IMR-90 (cell line): ENCODE measurements around the gene ASAP2. TPM values are rescaled to one million over a fixed set of nuclear protein-coding genes. Genes with fewer than 3 reads are reported as not detected.

Source experiments
- ATAC-seq: fragments of 200-7000 bp; cut with Tn5 transposase; 2 replicates; pipeline ENCODE4 v1.9.1; 2020; ENCODE audit warnings: low read depth, mild to moderate bottlenecking, moderate library complexity
- BruUV-seq: library from RNA; stranded (reverse); fragments of 400-500 nt; replicated peaks from 2 replicates; lab custom pipeline; 2021; lab: Mats Ljungman, UMichigan
- CTCF ChIA-PET: fragments of 300-600 bp; formaldehyde crosslinking; extraction: SDS; loops from one replicate; lab custom pipeline; 2021; ENCODE audit warnings: antibody characterized with exemption; lab: Yijun Ruan, JAX
- POLR2A ChIA-PET: fragments of 300-600 bp; sonication (Branson Sonifier 250); formaldehyde crosslinking; loops from one replicate; lab custom pipeline; 2022; ENCODE audit warnings: antibody characterized with exemption; ENCODE audit not compliant: unreplicated experiment; lab: Charles Lee
- DNase-seq: peaks from one replicate; pipeline ENCODE4 v3.0.0; 2013
- H2AFZ ChIP-seq: replicated peaks from 2 replicates; pipeline ENCODE3; 2013; ENCODE audit warnings: low read length, mild to moderate bottlenecking; ENCODE audit not compliant: poor library complexity
- H2AK5ac ChIP-seq: 2 replicates; pipeline ENCODE4 v1.6.1; 2013; ENCODE audit warnings: low read depth, low read length, inconsistent platforms
- H2AK9ac ChIP-seq: replicated peaks from 2 replicates; pipeline ENCODE3; 2013; ENCODE audit warnings: mild to moderate bottlenecking, low read depth, low read length, moderate library complexity; ENCODE audit not compliant: poor library complexity
- H2BK120ac ChIP-seq: 2 replicates; pipeline ENCODE4 v1.6.1; 2013; ENCODE audit warnings: low read depth, low read length, inconsistent platforms
- H2BK15ac ChIP-seq: 3 replicates; pipeline ENCODE4 v1.6.1; 2013; ENCODE audit warnings: low read depth, low read length, inconsistent platforms
- H2BK20ac ChIP-seq: 2 replicates; pipeline ENCODE4 v1.6.1; 2013; ENCODE audit warnings: low read depth, mild to moderate bottlenecking, inconsistent platforms, low read length, moderate library complexity
- H2BK5ac ChIP-seq: 2 replicates; pipeline ENCODE4 v1.6.1; 2013; ENCODE audit warnings: mild to moderate bottlenecking, low read depth, low read length, inconsistent platforms; ENCODE audit not compliant: poor library complexity, severe bottlenecking
- H3K14ac ChIP-seq: replicated peaks from 2 replicates; pipeline ENCODE4 v1.6.1; 2013; ENCODE audit warnings: low read depth, low read length, inconsistent platforms
- H3K18ac ChIP-seq: 2 replicates; pipeline ENCODE4 v1.6.1; 2013; ENCODE audit warnings: low read depth, low read length, control low read depth
- H3K23ac ChIP-seq: 2 replicates; pipeline ENCODE4 v1.6.1; 2013; ENCODE audit warnings: low read depth, low read length, inconsistent platforms
- H3K27ac ChIP-seq: 2 replicates; pipeline ENCODE4 v1.5.1; 2013; ENCODE audit warnings: mild to moderate bottlenecking, control low read depth, low read length; ENCODE audit not compliant: insufficient read depth
- H3K27me3 ChIP-seq: 2 replicates; pipeline ENCODE4 v1.6.1; 2013; ENCODE audit warnings: low read length; ENCODE audit not compliant: control insufficient read depth, insufficient read depth
- H3K36me3 ChIP-seq: 2 replicates; pipeline ENCODE4 v1.6.1; 2013; ENCODE audit warnings: low read length, mixed read lengths; ENCODE audit not compliant: control insufficient read depth, insufficient read depth
- H3K4ac ChIP-seq: 2 replicates; pipeline ENCODE4 v1.6.1; 2013; ENCODE audit warnings: low read depth, low read length, inconsistent platforms
- H3K4me1 ChIP-seq: 2 replicates; pipeline ENCODE4 v1.6.1; 2013; ENCODE audit warnings: low read length, mixed read lengths; ENCODE audit not compliant: control insufficient read depth, insufficient read depth
- H3K4me2 ChIP-seq: 2 replicates; pipeline ENCODE4 v1.6.1; 2013; ENCODE audit warnings: low read depth, mild to moderate bottlenecking, control low read depth, low read length, moderate library complexity
- H3K4me3 ChIP-seq: 2 replicates; pipeline ENCODE4 v1.5.1; 2013; ENCODE audit warnings: low read depth, mild to moderate bottlenecking, control low read depth, low read length, moderate library complexity; ENCODE audit not compliant: insufficient read depth
- H3K56ac ChIP-seq: 2 replicates; pipeline ENCODE4 v1.6.1; 2013; ENCODE audit warnings: low read length, inconsistent platforms; ENCODE audit not compliant: insufficient read depth; ENCODE audit errors: extremely low read depth
- H3K79me1 ChIP-seq, 2 experiments: 2 replicates each; pipeline ENCODE4 v1.6.1; 2013; ENCODE audit warnings: low read length in 2 of 2, inconsistent platforms in 1 of 2, low read depth in 1 of 2
- H3K9ac ChIP-seq: 2 replicates; pipeline ENCODE4 v1.6.1; 2013; ENCODE audit warnings: low read depth, low read length, control low read depth
- H3K9me1 ChIP-seq: 2 replicates; pipeline ENCODE4 v1.6.1; 2013; ENCODE audit warnings: low read length, inconsistent platforms; ENCODE audit not compliant: insufficient read depth
- H3K9me3 ChIP-seq: 2 replicates; pipeline ENCODE4 v1.6.1; 2013; ENCODE audit warnings: low read length; ENCODE audit not compliant: control insufficient read depth, insufficient read depth
- H4K20me1 ChIP-seq: 2 replicates; pipeline ENCODE4 v1.6.1; 2013; ENCODE audit warnings: low read length, inconsistent platforms; ENCODE audit not compliant: insufficient read depth
- H4K5ac ChIP-seq: 2 replicates; pipeline ENCODE4 v1.6.1; 2013; ENCODE audit warnings: mild to moderate bottlenecking, low read depth, low read length, control low read depth
- H4K8ac ChIP-seq, 2 experiments: 2 replicates each; pipeline ENCODE4 v1.6.1; 2013; ENCODE audit warnings: low read depth in 2 of 2, low read length in 2 of 2, control low read depth in 1 of 2, inconsistent platforms in 1 of 2
- H4K91ac ChIP-seq: 2 replicates; pipeline ENCODE4 v1.6.1; 2013; ENCODE audit warnings: low read depth, low read length, inconsistent platforms; ENCODE audit not compliant: insufficient read depth
- BHLHE40 ChIP-seq: fragments of 150-350 bp; IDR thresholded peaks from 2 replicates; pipeline ENCODE4 v1.6.1; 2016; ENCODE audit warnings: mild to moderate bottlenecking, low read depth, low read length
- MXI1 ChIP-seq: IDR thresholded peaks from 2 replicates; pipeline ENCODE4 v1.6.1; 2012; ENCODE audit warnings: low read depth, mild to moderate bottlenecking, low read length, moderate library complexity, borderline replicate concordance
- NFE2L2 ChIP-seq: fragments of 150-350 bp; IDR thresholded peaks from 2 replicates; pipeline ENCODE4 v1.6.1; 2016; ENCODE audit warnings: low read depth, mild to moderate bottlenecking, low read length
- RAD21 ChIP-seq: IDR thresholded peaks from 2 replicates; pipeline ENCODE4 v1.6.1; 2012; ENCODE audit warnings: low read length, improper control_type of control experiment
- RFX5 ChIP-seq: IDR thresholded peaks from 2 replicates; pipeline ENCODE4 v1.8.0; 2012; ENCODE audit warnings: low read depth, mild to moderate bottlenecking, low read length, moderate library complexity
- WGBS, 2 experiments: methylation state at CpG; one replicate each; pipeline versions ENCODE4 v1.1.5 to v1.1.7; 2013; ENCODE audit warnings: missing lambda C conversion rate in 2 of 2; ENCODE audit not compliant: insufficient read length in 1 of 2; ENCODE audit errors: extremely low coverage in 2 of 2; 5-methylcytosine and 5-hydroxymethylcytosine counted together
- dilution Hi-C: fragments of 300-500 bp; cut with HindIII; formaldehyde crosslinking; loops from one replicate; pipeline ENCODE4 v1.14.3; 2018; ENCODE audit warnings: low sequenced_read_pairs; ENCODE audit not compliant: unreplicated experiment
- in situ Hi-C: fragments of 300-500 bp; cut with MboI; formaldehyde crosslinking; loops from 3 replicates; pipeline ENCODE4 v1.14.3; 2019; ENCODE audit warnings: low sequenced_read_pairs, inconsistent platforms, mixed read lengths
- intact Hi-C: fragments of 100-400 bp; cut with micrococcal nuclease; formaldehyde crosslinking; loops from 2 replicates; pipeline ENCODE4 v1.10.0; 2022
- polyA plus RNA-seq, 3 experiments: library from polyadenylated mRNA; depleted of rRNA; stranded (reverse); fragments of >200 nt; gene quantifications; 2 replicates each; pipeline ENCODE4 v1.2.3, GENCODE V29; 2012; ENCODE audit warnings: low replicate concordance in 1 of 3
- total RNA-seq: library from RNA; depleted of rRNA; stranded (reverse); fragments of >200 nt; gene quantifications from 2 replicates; pipeline ENCODE4 v1.2.3, GENCODE V29; 2012

The ASAP2 gene
- total and polyA plus RNA-seq, 2 of the 4 experiments (the other 2 are of a cell fraction), result 19.7 to 28.1 TPM

GRCh38 chr2:9276074-9276473, 69.5 kb downstream of the ASAP2 start:
- intact Hi-C loops, result no loop called here
- Histone ChIP-seq H3K14ac (peak overlapping the region; percentile 42; the same call in 1 of the 2 replicates), H2BK15ac (no peak overlapping the region), H2BK120ac (no peak overlapping the region), H4K5ac (no peak overlapping the region), H3K4me2 (no peak overlapping the region), H2AK9ac (no peak overlapping the region), H4K8ac (no peak overlapping the region), H3K9me1 (peaks cover 15% of the 10 kb centered on the region), H2BK5ac (no peak overlapping the region), H2AFZ (no peak overlapping the region), H3K4ac (no peak overlapping the region; the same call in 1 of the 2 replicates), H3K9me3 (no peaks in the 10 kb centered on the region), H3K4me3 (no peak overlapping the region), H3K56ac (no peak overlapping the region), H3K27ac (no peak overlapping the region), H3K23ac (0 out of 2 replicates have a peak overlapping the region, but pooled peaks have one; percentile 29), H2BK20ac (no peak overlapping the region), H3K9ac (no peak overlapping the region), H3K36me3 (peaks cover 6% of the 10 kb centered on the region), H4K91ac (no peak overlapping the region), H3K27me3 (no peaks in the 10 kb centered on the region), H4K20me1 (peaks cover 34% of the 10 kb centered on the region), H3K18ac (no peak overlapping the region), H3K4me1 (peaks cover 2% of the 10 kb centered on the region; the same call in 1 of the 2 replicates), H2AK5ac (peak overlapping the region; percentile 25; the same call in 1 of the 2 replicates), H3K79me1 (peaks cover 51 to 83% of the 10 kb centered on the region in 2 experiments)
- ChIA-PET POLR2A (no interaction called here), CTCF (no interaction called here)
- BruUV-seq, result no TSS peak
- TF ChIP-seq NFE2L2 (no peak), BHLHE40 (no peak), MXI1 (no peak), RAD21 (no peak), RFX5 (no peak)
- DNase-seq, result no peak
- ATAC-seq, result no peak
- dilution Hi-C loops, result no loop called here
- 100% methylated on average over 1 of the region's 2 CpGs; no CpG with 5 or more reads in 1 of the 2 experiments for WGBS, 2 experiments
- in situ Hi-C loops, result no loop called here
